ENCODE results near the gene IZUMO1R. TPM values are rescaled to one million over a fixed set of nuclear protein-coding genes. Genes with fewer than 3 reads are reported as not detected.

The IZUMO1R gene
- polyA plus RNA-seq, 1 of the 3 experiments (the other 2 are of a cell fraction): 0.43 TPM

DNA sequence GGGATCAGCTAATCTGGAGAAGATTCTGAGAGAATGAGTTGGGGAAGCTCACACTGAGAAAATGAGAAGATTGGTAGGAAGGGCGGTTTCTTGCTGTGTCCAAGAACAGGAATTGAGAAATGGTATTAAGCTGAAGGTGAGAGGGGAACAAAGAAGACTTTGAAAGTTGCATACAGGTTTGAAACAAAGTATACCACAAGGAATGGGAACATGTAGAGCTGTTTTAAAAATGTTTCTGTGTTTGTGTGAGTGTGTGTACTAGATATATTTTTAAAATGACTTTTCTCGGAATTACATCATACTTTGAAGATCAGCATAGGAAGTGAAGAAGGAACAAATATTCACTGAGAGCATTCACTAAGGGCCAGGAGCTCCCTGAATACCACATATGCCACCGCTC lies 24.4 kb upstream of the IZUMO1R start:
- Histone ChIP-seq H3K79me2 (ENCODE audit: insufficient read depth) (no peaks in the 10 kb centered on the region), H3K9me3 (no peaks in the 10 kb centered on the region), H3K4me1 (ENCODE audit: control insufficient read depth in 1 of 2, insufficient read depth in 2 of 2, low read depth in 1 of 2, low read length in 1 of 2) (no peaks in the 10 kb centered on the region), H3K9ac (no peak overlapping the region), H3K36me3 (replicated peaks in 1 of 2; ENCODE audit: control insufficient read depth in 1 of 2, insufficient read depth in 2 of 2, low read length in 1 of 2) (no peaks in the 10 kb centered on the region), H3K27me3 (ENCODE audit: insufficient read depth) (no peaks in the 10 kb centered on the region), H3F3A (replicated peaks; ENCODE audit: insufficient read depth) (no peaks in the 10 kb centered on the region), H3K4me3 (ENCODE audit: low read depth in 2 of 2, low read length in 1 of 2) (no peak overlapping the region), H3K9me2 (no peaks in the 10 kb centered on the region), H3K27ac (ENCODE audit: low read depth in 2 of 2, low read length in 1 of 2) (no peak overlapping the region), H3K4me2 (no peak overlapping the region), H2AFZ (ENCODE audit: low read depth) (no peak overlapping the region), H4K20me1 (ENCODE audit: insufficient read depth) (no peaks in the 10 kb centered on the region)
- DNase-seq: no peak
- ChIA-PET CTCF (interaction anchor here (0.6 kb wide), 1 partner anchor 317 kb away, joined by 3 read pairs; no protein-coding TSS in a partner anchor), POLR2A (no interaction called here)
- TF ChIP-seq JUND (IDR thresholded peaks at IDR 0.05): no peak
- TF ChIP-seq SMC3 (IDR thresholded peaks at IDR 0.05; ENCODE audit: low read depth, low read length): no peak
- TF ChIP-seq RAD21 (IDR thresholded peaks at IDR 0.05; ENCODE audit: low read length): no peak
- no peak for TF ChIP-seq FOSL2 (IDR thresholded peaks at IDR 0.05; ENCODE audit: borderline replicate concordance, low read depth)
- TF ChIP-seq EZH2phosphoT487 (IDR thresholded peaks at IDR 0.05; ENCODE audit: borderline replicate concordance, low read depth): no peak
- no peak for TF ChIP-seq TAF1 (IDR thresholded peaks at IDR 0.05; ENCODE audit: borderline replicate concordance, low read depth, low read length)
- no peak for TF ChIP-seq FOXJ3 (CRISPR knock-in tag; IDR thresholded peaks at IDR 0.05)
- no peak for TF ChIP-seq TCF12 (IDR thresholded peaks at IDR 0.05)
- TF ChIP-seq, protein P1, sequence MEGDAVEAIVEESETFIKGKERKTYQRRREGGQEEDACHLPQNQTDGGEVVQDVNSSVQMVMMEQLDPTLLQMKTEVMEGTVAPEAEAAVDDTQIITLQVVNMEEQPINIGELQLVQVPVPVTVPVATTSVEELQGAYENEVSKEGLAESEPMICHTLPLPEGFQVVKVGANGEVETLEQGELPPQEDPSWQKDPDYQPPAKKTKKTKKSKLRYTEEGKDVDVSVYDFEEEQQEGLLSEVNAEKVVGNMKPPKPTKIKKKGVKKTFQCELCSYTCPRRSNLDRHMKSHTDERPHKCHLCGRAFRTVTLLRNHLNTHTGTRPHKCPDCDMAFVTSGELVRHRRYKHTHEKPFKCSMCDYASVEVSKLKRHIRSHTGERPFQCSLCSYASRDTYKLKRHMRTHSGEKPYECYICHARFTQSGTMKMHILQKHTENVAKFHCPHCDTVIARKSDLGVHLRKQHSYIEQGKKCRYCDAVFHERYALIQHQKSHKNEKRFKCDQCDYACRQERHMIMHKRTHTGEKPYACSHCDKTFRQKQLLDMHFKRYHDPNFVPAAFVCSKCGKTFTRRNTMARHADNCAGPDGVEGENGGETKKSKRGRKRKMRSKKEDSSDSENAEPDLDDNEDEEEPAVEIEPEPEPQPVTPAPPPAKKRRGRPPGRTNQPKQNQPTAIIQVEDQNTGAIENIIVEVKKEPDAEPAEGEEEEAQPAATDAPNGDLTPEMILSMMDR (IDR thresholded peaks at IDR 0.05): no peak
- TF ChIP-seq, protein P2, sequence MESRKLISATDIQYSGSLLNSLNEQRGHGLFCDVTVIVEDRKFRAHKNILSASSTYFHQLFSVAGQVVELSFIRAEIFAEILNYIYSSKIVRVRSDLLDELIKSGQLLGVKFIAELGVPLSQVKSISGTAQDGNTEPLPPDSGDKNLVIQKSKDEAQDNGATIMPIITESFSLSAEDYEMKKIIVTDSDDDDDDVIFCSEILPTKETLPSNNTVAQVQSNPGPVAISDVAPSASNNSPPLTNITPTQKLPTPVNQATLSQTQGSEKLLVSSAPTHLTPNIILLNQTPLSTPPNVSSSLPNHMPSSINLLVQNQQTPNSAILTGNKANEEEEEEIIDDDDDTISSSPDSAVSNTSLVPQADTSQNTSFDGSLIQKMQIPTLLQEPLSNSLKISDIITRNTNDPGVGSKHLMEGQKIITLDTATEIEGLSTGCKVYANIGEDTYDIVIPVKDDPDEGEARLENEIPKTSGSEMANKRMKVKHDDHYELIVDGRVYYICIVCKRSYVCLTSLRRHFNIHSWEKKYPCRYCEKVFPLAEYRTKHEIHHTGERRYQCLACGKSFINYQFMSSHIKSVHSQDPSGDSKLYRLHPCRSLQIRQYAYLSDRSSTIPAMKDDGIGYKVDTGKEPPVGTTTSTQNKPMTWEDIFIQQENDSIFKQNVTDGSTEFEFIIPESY (IDR thresholded peaks at IDR 0.05; ENCODE audit: borderline replicate concordance, low read depth): no peak
- TF ChIP-seq GATA2 (CRISPR knock-in tag; IDR thresholded peaks at IDR 0.05): no peak
- no peak for TF ChIP-seq POLR2AphosphoS5 (IDR thresholded peaks at IDR 0.05; ENCODE audit: low read depth, low read length)
- TF ChIP-seq, protein P3, sequence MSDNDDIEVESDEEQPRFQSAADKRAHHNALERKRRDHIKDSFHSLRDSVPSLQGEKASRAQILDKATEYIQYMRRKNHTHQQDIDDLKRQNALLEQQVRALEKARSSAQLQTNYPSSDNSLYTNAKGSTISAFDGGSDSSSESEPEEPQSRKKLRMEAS (IDR thresholded peaks at IDR 0.05; ENCODE audit: low read depth): no peak
- TF ChIP-seq, protein P4, sequence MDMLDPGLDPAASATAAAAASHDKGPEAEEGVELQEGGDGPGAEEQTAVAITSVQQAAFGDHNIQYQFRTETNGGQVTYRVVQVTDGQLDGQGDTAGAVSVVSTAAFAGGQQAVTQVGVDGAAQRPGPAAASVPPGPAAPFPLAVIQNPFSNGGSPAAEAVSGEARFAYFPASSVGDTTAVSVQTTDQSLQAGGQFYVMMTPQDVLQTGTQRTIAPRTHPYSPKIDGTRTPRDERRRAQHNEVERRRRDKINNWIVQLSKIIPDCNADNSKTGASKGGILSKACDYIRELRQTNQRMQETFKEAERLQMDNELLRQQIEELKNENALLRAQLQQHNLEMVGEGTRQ (IDR thresholded peaks at IDR 0.05; ENCODE audit: borderline replicate concordance, low read depth, low read length): no peak
- TF ChIP-seq YY1 (IDR thresholded peaks at IDR 0.05; ENCODE audit: low read depth): no peak
- TF ChIP-seq EP300 (IDR thresholded peaks at IDR 0.05; ENCODE audit: borderline replicate concordance in 1 of 2, low read depth in 1 of 2, low read length in 1 of 2): no peak
- TF ChIP-seq TEAD4 (IDR thresholded peaks at IDR 0.05; ENCODE audit: borderline replicate concordance, insufficient read depth): no peak
- 46% methylated on average over 3 of the region's 3 CpGs for WGBS (ENCODE audit: low lambda C conversion rate)
